K562 (cell line): ENCODE data around the gene LY6G6C. TPM values are rescaled to one million over a fixed set of nuclear protein-coding genes. Genes with fewer than 3 reads are reported as not detected.

Experiments used
- ATF6 ChIP-seq: sonication (generic); formaldehyde crosslinking; IDR thresholded peaks from 2 replicates; pipeline ENCODE4 v1.4.0; 2020; ENCODE audit warnings: mild to moderate bottlenecking, missing genetic modification reagents
- E2F8 ChIP-seq: fragments of 450-650 bp; IDR thresholded peaks from 2 replicates; pipeline ENCODE4 v1.7.1; 2018; ENCODE audit warnings: mild to moderate bottlenecking, low read depth; ENCODE audit not compliant: partially characterized antibody
- KDM5B ChIP-seq: fragments of 200-600 bp; sonication (generic); IDR thresholded peaks from 2 replicates; pipeline ENCODE4 v1.6.1; 2012; ENCODE audit warnings: low read depth, mild to moderate bottlenecking, moderate library complexity, low read length, control low read depth, inconsistent platforms; ENCODE audit not compliant: insufficient replicate concordance
- LARP7 ChIP-seq: fragments of 450-650 bp; IDR thresholded peaks from 2 replicates; pipeline ENCODE4 v1.6.1; 2016
- RBM39 ChIP-seq: fragments of 200-400 bp; formaldehyde crosslinking; optimal IDR thresholded peaks from 2 replicates; pipeline ENCODE3; 2018; ENCODE audit warnings: low read depth, low read length
- TRIM28 ChIP-seq: fragments of 450-650 bp; IDR thresholded peaks from 2 replicates; pipeline ENCODE4 v1.6.1; 2017
- ZC3H11A ChIP-seq: IDR thresholded peaks from 2 replicates; pipeline ENCODE4 v1.6.1; 2012; ENCODE audit warnings: low read depth, low read length, improper control_type of control experiment
- ZNF232 ChIP-seq: sonication (generic); formaldehyde crosslinking; IDR thresholded peaks from 2 replicates; pipeline ENCODE4 v1.8.0; 2022; ENCODE audit warnings: mild to moderate bottlenecking, missing genetic modification reagents
- polyA plus RNA-seq, 8 experiments: library from polyadenylated mRNA; depleted of rRNA in 4 of 8; stranded (reverse) in 5 of 8; unstranded in 3 of 8; fragments of >200 nt; fragmentation: Nextera tagmentation in 2 of 8; fragmentation: Illumina TruSeq in 1 of 8; extraction: Ambion mirVana in 2 of 8; extraction: Trizol in 1 of 8; gene quantifications; 2 replicates each; pipeline versions ENCODE4 v1.2.1 to v1.2.3, GENCODE V29; 2011 to 2014; ENCODE audit warnings: inconsistent platforms in 1 of 8, missing spikeins in 1 of 8
- total RNA-seq, 7 experiments: library from RNA; depleted of rRNA in 6 of 7; stranded (reverse); fragments of >200 nt in 6 of 7; fragmentation: Illumina TruSeq in 2 of 7; extraction: Trizol in 2 of 7; gene quantifications; 2 replicates each; pipeline versions ENCODE4 v1.2.1 to v1.2.3, GENCODE V29; 2011 to 2021; ENCODE audit warnings: low replicate concordance in 1 of 7

Gene LY6G6C
- total and polyA plus RNA-seq, 9 of the 15 experiments (the other 6 are each of a cell fraction or from before 2014, with no cell fraction given): 0.06 to 0.20 TPM; not detected in 7

- peak; percentile 4 for TF ChIP-seq E2F8
- 0 out of 2 replicates have a peak, but pooled peaks have one; percentile 40 for TF ChIP-seq ZNF232 (CRISPR knock-in tag)
- TF ChIP-seq RBM39: peak; percentile 20
- 0 out of 2 replicates have a peak, but pooled peaks have one; percentile 19 for TF ChIP-seq LARP7
- TF ChIP-seq KDM5B: peak; percentile 20
- TF ChIP-seq ZC3H11A: no peak
- no peak for TF ChIP-seq TRIM28
- 0 out of 2 replicates have a peak, but pooled peaks have one; percentile 73 for TF ChIP-seq ATF6 (CRISPR knock-in tag)
Measured at GRCh38 chr6:31676322-31676903, 45.1 kb downstream of the LY6G6C start (continued).
